Stimulated activated effector memory CD8-positive, alpha-beta T cell treated with anti-CD3 and anti-CD28 coated beads, Interleukin-12 subunit alpha, Interleukin-12 subunit beta, amount 100 ng/mL, for 72 hours (primary cell): ENCODE measurements around the gene ARAP3.

Experiments
- ATAC-seq: fragments of 150-1000 bp; cut with Tn5 transposase; 2 replicates; pipeline ENCODE4 v1.10.0; 2021
- DNase-seq, 2 donors: peaks; one replicate each; pipeline ENCODE4 v3.0.0; 2021 to 2022; ENCODE audit warnings: low spot score in 2 of 2
- H3K27ac Mint-ChIP-seq: one replicate; pipeline ENCODE4 v1.8.0; 2022; ENCODE audit warnings: mild to moderate bottlenecking, mixed read lengths
- H3K36me3 Mint-ChIP-seq: one replicate; pipeline ENCODE4 v1.8.0; 2022; ENCODE audit warnings: mild to moderate bottlenecking, mixed read lengths
- H3K4me1 Mint-ChIP-seq: one replicate; pipeline ENCODE4 v1.8.0; 2022; ENCODE audit warnings: mixed read lengths
- H3K4me3 Mint-ChIP-seq: one replicate; pipeline ENCODE4 v1.8.0; 2022; ENCODE audit warnings: mild to moderate bottlenecking, mixed read lengths
- H3K9me3 Mint-ChIP-seq: one replicate; pipeline ENCODE4 v1.8.0; 2022; ENCODE audit warnings: mixed read lengths

Gene ARAP3

DNA sequence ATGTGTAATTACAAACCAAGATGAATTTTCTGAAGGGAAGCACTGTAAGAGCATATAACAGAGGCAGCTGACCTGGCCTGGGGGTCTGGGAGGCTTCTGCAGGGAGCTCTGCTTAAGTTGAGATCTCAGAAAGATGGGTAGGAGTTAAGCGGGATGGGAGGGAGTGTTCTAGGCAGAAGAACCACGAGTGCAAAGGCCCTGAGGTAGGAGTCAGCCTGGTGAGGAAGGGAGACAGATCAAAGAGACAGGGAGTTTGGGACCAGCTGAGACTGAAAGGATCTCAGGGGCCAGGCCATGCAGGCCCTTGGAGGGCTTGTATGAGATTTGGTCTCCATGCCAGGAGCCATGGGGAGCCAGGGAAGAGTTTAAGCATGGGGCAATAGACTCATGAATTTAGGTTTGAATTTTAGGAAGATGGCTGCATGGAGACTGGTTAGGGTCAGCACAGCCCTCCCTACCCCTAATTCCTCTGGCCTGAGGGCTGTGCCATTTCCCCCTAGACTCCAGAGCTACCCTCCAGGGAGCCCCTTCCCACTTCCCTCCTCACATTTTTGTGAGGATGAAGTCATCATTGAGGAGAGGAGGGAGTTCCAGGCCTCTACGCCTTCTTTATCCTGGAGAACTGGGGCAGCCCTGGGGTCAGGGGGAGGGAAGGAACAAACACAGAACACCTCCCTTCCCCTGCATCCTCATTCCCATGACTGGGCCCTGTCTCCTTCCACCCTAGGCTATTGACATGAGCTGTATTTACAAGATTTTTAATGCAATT, 4.8 kb upstream of the ARAP3 start:
- DNase-seq (no peak), ATAC-seq (no peak)
- Mint-ChIP-seq H3K4me3 (no peak overlapping the region), H3K27ac (no peak overlapping the region), H3K4me1 (peaks cover 24% of the 10 kb centered on the region), H3K36me3 (no peaks in the 10 kb centered on the region), H3K9me3 (no peaks in the 10 kb centered on the region)

DNA sequence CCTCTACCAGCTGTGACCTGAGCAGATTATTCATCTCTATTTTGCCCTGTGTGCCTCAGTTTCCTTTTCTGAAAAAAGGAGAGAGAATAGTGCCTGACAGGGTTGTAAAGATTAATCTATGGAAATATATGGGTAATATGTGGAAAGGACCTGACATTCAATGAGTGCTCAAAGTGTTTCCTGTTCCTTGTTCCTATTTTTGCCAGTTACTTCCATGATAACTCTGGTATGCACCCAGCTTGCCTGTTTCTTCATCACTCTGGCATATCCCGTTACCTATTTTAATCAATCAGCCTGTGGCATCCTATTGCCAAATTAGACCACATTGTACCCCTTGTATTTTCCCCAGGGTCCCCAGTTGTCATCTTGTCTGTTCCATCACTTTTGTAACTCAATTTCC, 3.6 kb upstream of the ARAP3 start:
- ATAC-seq (no peak), DNase-seq (no peak)
- H3K27ac Mint-ChIP-seq = no peak overlapping the region
- no peaks in the 10 kb centered on the region for H3K9me3 Mint-ChIP-seq
- no peak overlapping the region for H3K4me3 Mint-ChIP-seq
- H3K36me3 Mint-ChIP-seq = no peaks in the 10 kb centered on the region
- H3K4me1 Mint-ChIP-seq = peaks cover 33% of the 10 kb centered on the region

DNA sequence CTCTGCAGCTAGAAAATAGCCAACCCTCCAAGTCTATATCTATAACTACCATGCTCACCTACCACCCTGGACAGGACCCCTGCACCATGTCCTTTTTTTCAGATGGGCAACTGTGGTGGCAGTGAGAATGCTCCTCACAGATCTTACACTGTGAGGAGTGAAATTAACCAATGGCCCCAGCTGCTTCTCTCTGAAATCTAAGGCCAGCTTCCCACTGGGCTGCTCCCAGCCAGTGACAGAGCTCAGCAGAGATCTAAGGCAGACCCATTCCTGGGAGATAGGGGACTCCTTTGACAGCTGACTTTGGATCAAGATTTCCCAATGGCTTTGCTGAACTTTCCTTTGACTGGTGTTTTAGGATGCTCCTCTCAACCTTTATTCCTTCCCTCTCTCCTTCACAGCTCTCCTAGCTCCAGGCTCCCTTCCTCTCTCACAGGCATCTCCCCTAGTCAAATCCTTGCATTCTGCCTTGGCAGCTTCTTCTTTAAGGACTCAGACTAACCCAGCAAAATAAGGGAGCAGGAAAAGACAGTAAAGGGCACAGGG, 1.6 kb upstream of the ARAP3 start:
- Mint-ChIP-seq H3K36me3 (no peaks in the 10 kb centered on the region), H3K4me1 (peaks cover 35% of the 10 kb centered on the region), H3K9me3 (no peaks in the 10 kb centered on the region), H3K27ac (peak overlapping the region; percentile 67), H3K4me3 (peak overlapping the region; percentile 63)
- ATAC-seq (no peak), DNase-seq (no peak)

DNA sequence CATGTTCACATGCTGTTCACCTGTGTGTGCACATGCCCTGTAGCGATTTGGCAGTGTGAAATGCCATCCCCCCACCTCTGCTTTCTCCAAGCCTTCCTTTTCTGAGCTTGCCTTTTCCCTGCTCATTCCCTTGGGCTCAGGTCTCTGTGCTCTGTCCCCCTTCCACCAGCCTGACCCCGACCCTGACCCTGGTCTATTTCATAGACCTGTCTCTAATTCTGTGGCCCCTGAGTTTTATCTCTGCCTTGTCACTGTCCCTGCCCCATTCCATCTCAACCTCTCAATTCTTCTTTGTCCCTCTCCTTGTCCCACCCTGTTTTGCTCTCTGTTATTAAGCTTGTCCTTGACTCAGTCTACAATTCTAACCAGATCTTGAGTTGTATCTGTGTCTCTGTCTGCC, 735 bp downstream of the ARAP3 start:
- H3K9me3 Mint-ChIP-seq = no peaks in the 10 kb centered on the region
- no peaks in the 10 kb centered on the region for H3K36me3 Mint-ChIP-seq
- H3K4me3 Mint-ChIP-seq = peak overlapping the region; percentile 63
- peak overlapping the region; percentile 67 for H3K27ac Mint-ChIP-seq
- peaks cover 35% of the 10 kb centered on the region for H3K4me1 Mint-ChIP-seq
- DNase-seq = no peak
- no peak for ATAC-seq

DNA sequence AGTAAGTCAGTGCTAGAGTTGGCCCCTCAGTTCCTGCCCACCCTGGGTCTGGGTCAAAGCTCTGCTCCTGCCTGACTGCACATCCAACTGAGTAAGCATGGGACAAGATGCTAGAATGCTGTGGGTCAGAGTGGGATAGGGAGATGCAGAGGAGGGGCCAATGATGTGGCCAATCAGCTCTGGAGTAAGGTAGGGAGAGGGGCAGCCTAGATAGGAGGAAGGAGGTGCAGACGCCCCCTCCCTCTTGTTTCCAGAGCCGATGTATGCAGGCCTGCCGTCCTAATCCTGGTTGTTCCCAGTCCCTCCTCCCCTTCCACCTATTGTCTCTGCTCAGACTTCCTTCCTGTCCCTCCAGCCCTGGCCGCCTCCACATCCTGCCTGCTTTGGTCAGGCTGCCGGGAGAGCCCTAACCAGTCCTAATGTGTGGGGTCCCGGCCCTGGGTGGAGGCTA, 1.3 kb downstream of the ARAP3 start:
- H3K4me1 Mint-ChIP-seq = peaks cover 35% of the 10 kb centered on the region
- no peaks in the 10 kb centered on the region for H3K36me3 Mint-ChIP-seq
- no peak for ATAC-seq
- H3K27ac Mint-ChIP-seq = peak overlapping the region; percentile 67
- DNase-seq = no peak
- H3K9me3 Mint-ChIP-seq = no peaks in the 10 kb centered on the region
- H3K4me3 Mint-ChIP-seq = peak overlapping the region; percentile 63

DNA sequence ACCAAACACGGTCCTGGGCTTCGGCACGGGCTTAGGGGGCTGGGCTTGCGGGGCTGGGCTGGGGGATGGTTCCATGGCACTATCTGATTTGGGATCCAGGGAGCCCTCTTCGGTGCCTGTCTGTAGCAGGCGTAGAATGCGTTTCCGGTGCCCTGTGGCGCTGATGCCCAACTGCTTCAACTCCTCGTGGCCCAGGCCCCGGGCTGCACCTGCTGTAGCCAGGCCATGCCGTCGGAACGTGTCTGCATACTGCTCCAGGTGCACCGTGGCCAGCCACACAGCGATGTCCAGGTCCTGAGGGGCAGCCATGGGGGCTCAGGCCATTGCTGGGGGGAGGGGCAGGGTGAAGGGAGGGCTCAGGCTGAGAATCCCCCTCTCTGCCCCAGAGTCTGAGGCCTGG, 1.9 kb downstream of the ARAP3 start:
- no peak for DNase-seq
- peaks cover 35% of the 10 kb centered on the region for H3K4me1 Mint-ChIP-seq
- H3K9me3 Mint-ChIP-seq = no peaks in the 10 kb centered on the region
- H3K27ac Mint-ChIP-seq = peak overlapping the region; percentile 67
- H3K4me3 Mint-ChIP-seq = peak overlapping the region; percentile 63
- no peaks in the 10 kb centered on the region for H3K36me3 Mint-ChIP-seq
- no peak for ATAC-seq

DNA sequence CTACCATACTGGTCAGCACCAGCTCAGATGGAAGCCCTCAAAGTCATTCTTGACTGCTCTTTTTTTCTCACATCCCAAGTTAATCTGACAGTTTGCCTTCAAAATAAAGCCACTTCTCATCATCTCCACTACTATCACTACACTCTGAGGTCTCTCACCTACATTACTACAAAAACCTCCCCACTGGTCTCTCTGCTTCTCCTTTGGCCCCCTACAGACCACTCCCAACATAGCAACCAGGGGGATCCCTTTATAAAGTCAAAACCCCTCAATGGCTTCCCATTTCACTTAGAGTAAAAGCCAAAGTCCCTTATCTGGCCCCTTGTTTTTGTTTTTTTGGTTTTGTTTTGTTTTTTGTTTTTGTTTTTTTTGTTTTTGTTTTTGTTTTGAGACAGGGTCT, 4.6 kb downstream of the ARAP3 start:
- no peak overlapping the region for H3K27ac Mint-ChIP-seq
- no peaks in the 10 kb centered on the region for H3K36me3 Mint-ChIP-seq
- no peak for ATAC-seq

DNA sequence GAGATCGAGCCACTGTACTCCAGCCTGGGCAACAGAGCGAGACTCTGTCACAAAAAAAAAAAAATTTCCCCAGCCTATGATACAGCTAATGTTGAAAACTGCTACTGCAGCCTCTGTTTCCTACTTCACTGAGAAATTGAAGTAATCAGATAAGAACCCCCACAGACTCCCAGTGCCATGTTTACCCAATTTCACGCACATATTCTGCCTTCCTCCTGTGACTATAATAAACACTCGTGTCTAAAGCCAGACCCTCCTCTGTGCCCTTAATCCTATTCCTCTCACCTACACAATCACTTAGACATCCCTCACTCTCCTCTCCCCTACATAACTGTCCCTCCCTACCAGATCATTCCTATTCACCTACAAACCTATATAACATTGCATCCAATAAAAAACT, 6.4 kb downstream of the ARAP3 start:
- Mint-ChIP-seq H3K4me1 (peaks cover 3% of the 10 kb centered on the region), H3K36me3 (no peaks in the 10 kb centered on the region), H3K4me3 (no peak overlapping the region), H3K27ac (no peak overlapping the region), H3K9me3 (no peaks in the 10 kb centered on the region)
- DNase-seq = no peak
- no peak for ATAC-seq

More for the DNA sequence above, 4.6 kb downstream of the ARAP3 start:
- no peak for DNase-seq
- peaks cover 18% of the 10 kb centered on the region for H3K4me1 Mint-ChIP-seq
- no peak overlapping the region for H3K4me3 Mint-ChIP-seq
- no peaks in the 10 kb centered on the region for H3K9me3 Mint-ChIP-seq

DNA sequence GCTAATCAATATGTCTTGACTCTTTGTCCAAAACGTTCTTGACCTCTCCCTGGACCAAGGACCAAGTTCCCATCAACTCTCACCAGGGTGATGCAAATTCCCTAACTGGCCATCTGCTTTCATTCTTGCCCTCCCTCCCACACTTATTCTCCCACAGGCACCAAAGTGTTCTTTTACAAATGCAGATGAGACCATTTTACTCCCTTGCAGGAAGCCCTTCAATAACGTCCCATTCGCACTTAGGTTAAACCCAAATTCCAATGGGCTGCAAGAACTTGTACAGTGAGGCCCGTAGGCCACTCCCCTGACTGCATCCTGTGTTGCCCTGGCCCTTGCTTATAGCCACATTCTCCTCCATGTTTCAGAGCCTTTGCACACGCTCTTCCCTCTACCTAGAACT, 7.3 kb downstream of the ARAP3 start:
- H3K27ac Mint-ChIP-seq = no peak overlapping the region
- no peaks in the 10 kb centered on the region for H3K36me3 Mint-ChIP-seq
- no peak for ATAC-seq

DNA sequence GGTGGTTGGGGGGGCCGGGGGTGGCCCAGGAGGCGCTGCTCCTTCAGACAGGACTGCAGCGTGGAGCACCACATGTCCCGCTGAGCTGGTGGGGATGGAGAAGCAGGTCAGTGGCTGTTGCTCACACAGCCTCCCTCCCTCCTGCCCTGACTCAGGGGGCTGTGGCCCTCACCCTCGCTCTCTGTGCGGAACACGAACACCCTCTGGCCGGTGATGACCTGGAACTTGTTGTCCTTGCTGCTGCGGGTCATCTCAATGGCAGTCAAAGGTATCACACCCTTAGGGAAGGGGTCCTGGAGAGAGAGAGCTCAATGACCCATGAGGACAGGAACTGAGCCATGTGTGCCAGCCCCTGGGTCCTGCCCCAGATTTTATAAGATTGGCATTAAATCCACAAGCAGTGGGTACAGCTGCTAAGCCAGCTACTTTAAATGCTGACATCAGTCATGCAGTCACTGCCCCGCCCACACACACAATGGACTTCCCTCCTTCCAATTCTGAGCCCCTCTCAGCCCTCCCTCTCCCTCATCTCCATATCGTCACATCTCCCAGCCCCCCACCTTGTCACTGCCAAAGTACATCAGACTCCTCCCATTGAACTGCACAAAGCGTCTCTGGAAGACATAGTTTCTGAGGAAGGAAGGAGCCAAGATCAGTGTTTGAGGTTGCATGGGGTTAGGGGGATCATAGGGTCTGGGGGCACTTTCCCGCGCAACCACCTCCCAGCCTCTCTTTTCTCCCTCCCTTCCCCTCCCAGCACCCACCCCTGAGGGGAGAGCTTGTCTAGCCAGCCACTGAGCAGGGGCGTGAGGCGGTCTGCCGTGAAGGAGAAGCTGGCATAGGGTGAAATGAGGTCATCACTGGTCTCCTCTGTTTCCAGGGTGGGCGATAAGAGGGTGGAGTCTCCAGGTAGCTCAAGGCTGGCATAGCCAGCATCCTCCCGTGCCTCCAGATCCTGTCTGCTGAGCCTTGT, 8.9 kb downstream of the ARAP3 start:
- no peak for DNase-seq
- no peaks in the 10 kb centered on the region for H3K9me3 Mint-ChIP-seq
- no peak overlapping the region for H3K27ac Mint-ChIP-seq
- no peak overlapping the region for H3K4me3 Mint-ChIP-seq
- ATAC-seq = no peak
- H3K4me1 Mint-ChIP-seq = no peaks in the 10 kb centered on the region
- H3K36me3 Mint-ChIP-seq = peaks cover 5% of the 10 kb centered on the region

More for the DNA sequence above, 7.3 kb downstream of the ARAP3 start:
- no peak for DNase-seq
- Mint-ChIP-seq H3K4me3 (no peak overlapping the region), H3K9me3 (no peaks in the 10 kb centered on the region), H3K4me1 (no peaks in the 10 kb centered on the region)

DNA sequence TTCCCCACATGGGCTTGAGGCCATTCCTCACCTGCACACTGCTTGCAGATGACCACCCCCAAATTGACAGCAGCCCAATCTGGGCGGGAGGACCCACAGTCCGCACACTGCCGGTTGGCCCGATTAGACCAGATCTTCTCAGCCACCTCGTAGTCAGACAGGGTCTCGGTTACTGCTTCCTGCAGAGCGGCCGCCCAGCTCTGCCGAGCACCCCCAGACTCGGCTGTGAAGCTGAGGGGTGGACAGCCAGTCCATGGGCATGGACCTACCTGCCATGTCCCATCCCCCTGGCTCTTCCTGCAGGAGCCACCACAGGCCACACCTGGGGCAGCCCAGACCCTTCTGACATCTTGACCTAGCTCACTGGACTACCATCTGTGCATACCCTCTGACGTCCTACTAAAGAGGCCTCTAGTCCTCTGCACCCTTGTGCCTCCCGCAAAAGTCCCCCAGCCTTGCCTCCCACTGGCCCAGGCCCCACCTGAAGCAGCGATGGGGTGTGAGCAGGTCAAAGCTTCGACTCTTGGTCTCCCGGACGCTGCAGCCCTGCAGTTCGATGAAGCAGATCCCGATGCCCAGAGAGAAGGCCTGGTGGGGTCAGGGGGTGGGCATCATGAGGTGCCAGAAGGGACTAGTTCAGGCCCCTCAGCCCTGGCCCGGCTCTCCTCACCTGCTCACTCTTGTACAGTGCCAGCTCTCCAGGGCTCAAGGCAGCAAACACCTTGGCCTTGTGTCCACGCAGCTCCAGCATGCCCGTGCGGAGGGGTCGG, 9.8 kb downstream of the ARAP3 start:
- Mint-ChIP-seq H3K9me3 (no peaks in the 10 kb centered on the region), H3K4me3 (no peak overlapping the region), H3K36me3 (peaks cover 5% of the 10 kb centered on the region), H3K27ac (no peak overlapping the region), H3K4me1 (no peaks in the 10 kb centered on the region)
- ATAC-seq (peak; percentile 27), DNase-seq (no peak)

DNA sequence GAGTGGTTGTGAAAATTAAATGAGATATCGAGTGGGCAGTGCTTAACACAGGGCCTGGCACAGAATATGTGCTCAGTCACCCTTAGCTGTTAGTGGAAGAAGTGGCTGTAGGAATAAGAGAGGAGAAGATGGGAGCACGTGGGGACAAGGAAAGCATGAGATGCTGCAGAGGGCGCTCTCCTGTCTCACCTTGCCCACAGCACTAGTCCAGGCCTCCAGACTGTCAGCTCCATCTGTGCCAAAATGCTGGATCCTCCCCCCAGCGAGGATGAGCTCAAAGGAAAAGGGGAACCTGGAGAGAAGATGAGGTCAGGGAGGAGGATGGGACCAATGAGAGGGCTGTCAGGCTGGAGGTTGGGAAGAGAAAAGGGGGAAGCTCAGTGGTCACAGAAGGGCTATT, 12.5 kb downstream of the ARAP3 start:
- Mint-ChIP-seq H3K36me3 (peaks cover 12% of the 10 kb centered on the region), H3K4me3 (no peak overlapping the region), H3K27ac (peak overlapping the region; percentile 72), H3K4me1 (peaks cover 6% of the 10 kb centered on the region), H3K9me3 (no peaks in the 10 kb centered on the region)
- ATAC-seq = no peak
- DNase-seq = no peak

DNA sequence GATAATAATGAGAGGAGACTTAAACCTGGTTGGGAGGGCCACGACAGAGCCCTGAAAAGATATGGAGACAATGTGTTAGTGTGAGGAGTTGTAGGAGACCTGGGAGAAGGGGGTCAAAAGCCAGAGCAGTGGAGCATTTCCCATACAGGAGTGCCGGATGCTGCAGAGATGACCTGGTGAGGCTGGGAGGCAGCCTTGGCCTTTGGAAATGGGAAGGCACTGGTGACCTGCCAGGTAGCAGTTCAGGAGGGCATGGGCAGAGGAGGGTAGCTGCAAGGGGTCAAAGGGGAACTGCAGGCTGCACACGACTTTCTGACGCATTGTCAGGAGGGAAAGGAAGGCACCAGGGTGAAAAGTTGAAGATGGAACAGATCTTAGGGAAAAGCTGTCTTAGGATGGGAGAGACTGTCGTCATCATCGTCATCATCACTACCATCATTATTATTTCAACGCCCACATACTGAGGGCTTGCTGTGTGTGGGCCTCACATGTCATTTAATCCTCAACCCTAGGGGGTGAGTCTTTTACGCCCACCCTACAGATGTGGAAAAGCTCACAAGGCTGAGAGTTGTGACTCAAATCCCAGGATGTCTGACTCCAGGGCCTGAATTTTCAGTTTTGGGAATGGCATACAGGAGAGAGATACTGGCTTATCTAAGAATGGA, 13.3 kb downstream of the ARAP3 start:
- ATAC-seq (no peak), DNase-seq (no peak)
- Mint-ChIP-seq H3K4me3 (no peak overlapping the region), H3K36me3 (peaks cover 16% of the 10 kb centered on the region), H3K9me3 (no peaks in the 10 kb centered on the region), H3K4me1 (peaks cover 6% of the 10 kb centered on the region), H3K27ac (peak overlapping the region; percentile 5)
